Nephron (organoid): ENCODE data around the gene RWDD3.

Experiments
- H3K27ac Mint-ChIP-seq, 3 experiments: 2 replicates each; pipeline ENCODE4 v1.8.0; 2020; ENCODE audit warnings: mixed read lengths in 3 of 3, mild to moderate bottlenecking in 2 of 3, moderate library complexity in 1 of 3
- H3K27me3 Mint-ChIP-seq: 2 replicates; pipeline ENCODE4 v1.8.0; 2021; ENCODE audit warnings: low read depth, mild to moderate bottlenecking, moderate library complexity, mixed read lengths
- H3K36me3 Mint-ChIP-seq: 2 replicates; pipeline ENCODE4 v1.8.0; 2020; ENCODE audit warnings: low read depth, mixed read lengths
- H3K4me1 Mint-ChIP-seq: 2 replicates; pipeline ENCODE4 v1.8.0; 2020; ENCODE audit warnings: mixed read lengths
- H3K4me3 Mint-ChIP-seq, 3 experiments: 2 replicates each; pipeline ENCODE4 v1.8.0; 2020; ENCODE audit warnings: mild to moderate bottlenecking in 3 of 3, mixed read lengths in 3 of 3, moderate library complexity in 2 of 3
- H3K9me3 Mint-ChIP-seq: 2 replicates; pipeline ENCODE4 v1.8.0; 2020; ENCODE audit warnings: mixed read lengths
- TF ChIP-seq, protein P1 (sequence below), 3 experiments: fragments of 200-600 bp; sonication (generic); IDR thresholded peaks; one replicate each; pipeline ENCODE4 v1.5.0; 2021; ENCODE audit warnings: antibody characterized with exemption in 3 of 3; ENCODE audit not compliant: unreplicated experiment in 3 of 3

The RWDD3 gene

DNA sequence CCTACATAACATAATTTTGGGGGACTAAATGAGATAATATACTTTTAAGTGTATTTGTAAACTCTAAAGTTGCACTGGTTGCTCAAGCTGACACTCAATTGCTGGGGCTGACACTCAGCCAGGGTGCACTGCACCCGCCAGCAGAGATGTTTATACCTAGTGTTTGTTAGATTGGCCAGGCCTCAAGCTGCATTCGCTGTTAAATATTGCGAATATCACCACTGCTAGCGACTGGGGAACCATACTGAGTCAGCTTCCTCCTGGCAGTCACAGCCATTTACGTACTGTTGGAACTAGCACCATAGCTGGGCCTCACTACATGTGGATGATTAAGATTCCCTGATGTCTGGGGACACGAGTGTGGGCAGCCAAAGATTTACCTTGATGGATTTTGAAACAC is 12.7 kb upstream of the RWDD3 start:
- no peaks in the 10 kb centered on the region for H3K27me3 Mint-ChIP-seq
- TF ChIP-seq, protein P1, sequence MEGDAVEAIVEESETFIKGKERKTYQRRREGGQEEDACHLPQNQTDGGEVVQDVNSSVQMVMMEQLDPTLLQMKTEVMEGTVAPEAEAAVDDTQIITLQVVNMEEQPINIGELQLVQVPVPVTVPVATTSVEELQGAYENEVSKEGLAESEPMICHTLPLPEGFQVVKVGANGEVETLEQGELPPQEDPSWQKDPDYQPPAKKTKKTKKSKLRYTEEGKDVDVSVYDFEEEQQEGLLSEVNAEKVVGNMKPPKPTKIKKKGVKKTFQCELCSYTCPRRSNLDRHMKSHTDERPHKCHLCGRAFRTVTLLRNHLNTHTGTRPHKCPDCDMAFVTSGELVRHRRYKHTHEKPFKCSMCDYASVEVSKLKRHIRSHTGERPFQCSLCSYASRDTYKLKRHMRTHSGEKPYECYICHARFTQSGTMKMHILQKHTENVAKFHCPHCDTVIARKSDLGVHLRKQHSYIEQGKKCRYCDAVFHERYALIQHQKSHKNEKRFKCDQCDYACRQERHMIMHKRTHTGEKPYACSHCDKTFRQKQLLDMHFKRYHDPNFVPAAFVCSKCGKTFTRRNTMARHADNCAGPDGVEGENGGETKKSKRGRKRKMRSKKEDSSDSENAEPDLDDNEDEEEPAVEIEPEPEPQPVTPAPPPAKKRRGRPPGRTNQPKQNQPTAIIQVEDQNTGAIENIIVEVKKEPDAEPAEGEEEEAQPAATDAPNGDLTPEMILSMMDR (IDR thresholded peaks at IDR 0.05; ENCODE audit: unreplicated experiment in 3 of 3) = no peak

DNA sequence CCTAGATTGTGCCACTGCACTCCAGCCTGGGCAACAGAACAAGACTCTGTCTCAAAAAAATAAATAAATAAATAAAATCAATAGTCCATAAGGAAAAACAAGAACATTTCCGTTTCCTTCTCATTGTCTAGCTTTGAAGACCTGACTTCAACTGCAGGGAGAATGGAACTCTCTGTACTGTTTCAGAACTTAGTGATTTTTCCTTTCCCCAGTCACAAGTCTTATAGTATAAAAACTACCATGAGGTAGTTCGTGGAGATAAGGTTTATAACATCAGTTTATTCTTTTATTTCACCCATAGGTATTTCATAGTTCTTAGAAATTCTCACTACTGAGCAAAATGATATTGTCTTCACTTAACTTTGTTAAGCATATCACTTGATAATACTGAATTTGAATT is 11.4 kb upstream of the RWDD3 start:
- TF ChIP-seq, protein P1 (IDR thresholded peaks at IDR 0.05; ENCODE audit: unreplicated experiment in 3 of 3) = no peak
- H3K4me3 Mint-ChIP-seq = no peak overlapping the region
- H3K9me3 Mint-ChIP-seq = peaks cover 6% of the 10 kb centered on the region
- H3K27me3 Mint-ChIP-seq = no peaks in the 10 kb centered on the region
- H3K4me1 Mint-ChIP-seq = peaks cover 9% of the 10 kb centered on the region
- H3K27ac Mint-ChIP-seq = no peak overlapping the region
- H3K36me3 Mint-ChIP-seq = no peaks in the 10 kb centered on the region

More for the DNA sequence above, 12.7 kb upstream of the RWDD3 start:
- no peak overlapping the region for H3K4me3 Mint-ChIP-seq
- peaks cover 10% of the 10 kb centered on the region for H3K9me3 Mint-ChIP-seq
- H3K27ac Mint-ChIP-seq = no peak overlapping the region
- no peaks in the 10 kb centered on the region for H3K36me3 Mint-ChIP-seq
- no peaks in the 10 kb centered on the region for H3K4me1 Mint-ChIP-seq

DNA sequence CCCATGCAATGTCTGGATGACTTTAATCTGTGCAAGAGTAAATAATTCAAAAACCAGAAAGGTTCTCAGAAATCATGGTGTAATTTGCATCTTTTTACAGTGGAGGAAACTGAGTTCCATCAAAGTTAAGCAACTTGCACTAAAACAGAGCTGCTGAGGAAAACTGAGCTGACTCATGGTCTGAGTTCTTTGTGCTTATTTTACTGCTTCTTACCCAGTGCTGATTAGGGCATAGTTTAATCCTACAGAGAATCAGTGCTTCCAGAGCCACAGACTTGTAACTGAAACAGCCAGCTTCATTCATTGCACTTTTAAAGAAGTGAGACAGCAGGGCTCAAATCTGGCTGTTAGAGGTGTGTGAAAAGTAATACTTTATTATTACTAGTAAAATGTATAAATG is 10.9 kb upstream of the RWDD3 start:
- Mint-ChIP-seq H3K4me3 (no peak overlapping the region), H3K9me3 (peaks cover 6% of the 10 kb centered on the region), H3K36me3 (no peaks in the 10 kb centered on the region), H3K27ac (no peak overlapping the region), H3K27me3 (no peaks in the 10 kb centered on the region), H3K4me1 (peaks cover 9% of the 10 kb centered on the region)
- TF ChIP-seq, protein P1 (IDR thresholded peaks at IDR 0.05; ENCODE audit: unreplicated experiment in 3 of 3) = no peak

DNA sequence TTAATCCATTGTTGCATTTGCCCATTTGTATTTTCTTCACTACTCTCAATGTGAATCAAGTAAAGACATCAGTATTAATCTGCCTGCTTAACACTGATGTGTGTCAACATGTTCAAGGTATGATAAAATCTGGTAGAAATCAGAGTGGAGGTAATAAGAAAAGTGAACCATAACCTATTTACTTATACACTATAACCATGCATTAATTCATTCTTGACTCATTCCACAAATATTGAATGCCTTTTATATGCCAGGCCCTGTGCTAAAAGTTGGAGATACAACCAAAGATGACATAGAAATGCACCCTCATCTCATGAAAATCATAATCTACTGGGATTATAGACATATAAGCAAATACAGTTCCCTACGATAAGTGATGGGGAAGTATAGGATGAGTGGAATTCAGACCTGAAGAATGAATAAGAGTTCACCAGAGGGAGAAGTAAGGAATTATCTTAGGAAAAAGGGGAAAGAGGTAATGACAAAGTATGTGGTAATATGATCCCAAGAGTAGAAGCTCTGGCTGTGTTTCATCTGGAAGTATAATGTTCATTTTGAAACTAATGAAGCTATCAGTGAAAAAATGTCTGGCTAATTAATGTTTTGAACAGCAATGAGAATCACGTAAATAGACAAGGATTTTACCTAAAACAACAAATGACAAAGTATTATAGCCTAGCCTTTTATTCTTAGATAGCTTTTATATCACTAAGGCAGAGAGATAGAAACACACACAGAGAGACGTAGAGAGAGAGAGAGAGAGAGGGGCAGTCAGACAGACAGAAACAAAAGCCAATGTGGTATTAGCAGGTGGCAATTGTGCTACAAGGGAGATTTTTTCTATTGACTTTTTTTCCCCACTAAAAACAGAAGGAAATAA is 7.0 kb upstream of the RWDD3 start:
- TF ChIP-seq, protein P1 (IDR thresholded peaks at IDR 0.05; ENCODE audit: unreplicated experiment in 3 of 3) = no peak
- no peaks in the 10 kb centered on the region for H3K36me3 Mint-ChIP-seq
- H3K4me1 Mint-ChIP-seq = peaks cover 27% of the 10 kb centered on the region
- H3K9me3 Mint-ChIP-seq = no peaks in the 10 kb centered on the region
- H3K27me3 Mint-ChIP-seq = peaks cover 6% of the 10 kb centered on the region
- H3K4me3 Mint-ChIP-seq = no peak overlapping the region
- H3K27ac Mint-ChIP-seq = no peak overlapping the region

DNA sequence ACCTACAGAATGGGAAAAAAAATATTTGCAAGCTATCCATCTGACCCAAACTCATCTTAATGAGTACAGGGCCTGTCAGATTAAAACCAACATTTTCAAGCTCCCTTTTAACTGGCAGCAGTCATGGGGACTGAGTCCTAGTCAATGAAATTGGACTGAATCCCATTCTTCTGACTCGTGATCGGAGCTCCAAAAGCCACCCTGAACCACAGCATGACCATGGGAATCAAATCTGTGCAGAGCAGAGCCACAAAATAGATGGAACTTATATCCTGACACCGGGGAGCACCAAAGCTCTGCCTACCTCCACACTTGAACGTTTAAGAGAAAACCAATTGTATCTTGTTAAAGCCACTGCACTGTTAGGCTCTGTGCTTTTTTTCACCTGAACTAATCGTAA is 5.0 kb upstream of the RWDD3 start:
- H3K27me3 Mint-ChIP-seq = peaks cover 6% of the 10 kb centered on the region
- no peak overlapping the region for H3K4me3 Mint-ChIP-seq

More for the DNA sequence above, 5.0 kb upstream of the RWDD3 start:
- TF ChIP-seq, protein P1 (IDR thresholded peaks at IDR 0.05; ENCODE audit: unreplicated experiment in 3 of 3) = no peak
- no peaks in the 10 kb centered on the region for H3K9me3 Mint-ChIP-seq
- no peaks in the 10 kb centered on the region for H3K36me3 Mint-ChIP-seq
- peaks cover 36% of the 10 kb centered on the region for H3K4me1 Mint-ChIP-seq
- H3K27ac Mint-ChIP-seq = no peak overlapping the region
